Placental pericyte (primary cell): ENCODE results near the gene ACP3. TPM values are rescaled to one million over a fixed set of nuclear protein-coding genes. Genes with fewer than 3 reads are reported as not detected.

Source experiments
- total RNA-seq: library from RNA; depleted of rRNA; stranded (reverse); fragments of >200 nt; gene quantifications from 2 replicates; pipeline ENCODE4 v1.2.3, GENCODE V29; 2012

ACP3 gene
- 3.5 and 21.5 TPM in 2 replicates for total RNA-seq

GRCh38 chr3:132317229-132317948, at the start of gene ACP3:
Gene ACP3 (plus strand): TSS chr3:132317407. CDS start chr3:132317457, 50 bp downstream.

Other genes with a start within 250 kb of the ACP3 start
- gene DNAJC13, start 100.1 kb downstream of the ACP3 start, total RNA-seq = 63.5 and 92.9 TPM in 2 replicates